ENCODE measurements around the gene TNC. TPM values are rescaled to one million over a fixed set of nuclear protein-coding genes. Genes with fewer than 3 reads are reported as not detected.

The TNC gene
- total and polyA plus RNA-seq, 10 donors, result 1.7 to 126 (median 47.9) TPM

DNA sequence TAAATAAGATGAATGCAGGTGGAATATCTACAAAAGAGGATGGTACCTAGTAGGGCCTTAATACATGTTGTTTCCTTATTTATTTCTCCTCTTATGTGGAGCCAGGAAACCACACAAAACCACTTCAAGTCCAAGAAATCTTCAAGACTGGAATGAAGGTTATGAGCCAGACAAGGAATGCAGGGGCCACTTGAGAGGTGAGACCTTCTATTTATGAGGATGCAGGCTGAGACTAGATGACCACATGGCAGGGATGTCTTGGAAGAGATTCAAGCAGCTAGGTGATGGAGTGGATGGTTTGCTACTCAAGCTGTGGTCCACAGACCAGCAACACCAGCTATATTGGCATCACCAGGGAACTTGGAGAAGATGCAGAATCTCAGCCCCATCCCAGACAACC lies 92.2 kb downstream of the TNC start:
- Histone ChIP-seq H3K4me1 (no peaks in the 10 kb centered on the region), H3K4me3 (no peak overlapping the region), H3K27ac (no peak overlapping the region), H3K36me3 (peaks cover 0 to 44% (median 0%) of the 10 kb centered on the region in 6 donors), H3K9me3 (no peaks in the 10 kb centered on the region), H3K27me3 (replicated peaks in 1 of 7) (no peaks in the 10 kb centered on the region)
- intact Hi-C loops (cut with DNase I; ENCODE audit: low total_unique reads), result no loop called here
- no peak for DNase-seq
- TF ChIP-seq POLR2AphosphoS5 (IDR thresholded peaks at IDR 0.05) (no peak), CTCF (IDR thresholded peaks at IDR 0.05 in 8 of 11, conservative IDR thresholded peaks at IDR 0.05 in 3 of 11) (no peak), POLR2A (IDR thresholded peaks at IDR 0.05) (no peak)

- peaks cover 0 to 42% (median 0%) of the 10 kb centered on the region in 6 donors for H3K36me3 ChIP-seq
- 75 to 89% (median 79%) methylated on average over 5 of the region's 5 CpGs for WGBS, 5 donors
- intact Hi-C loops (cut with DNase I; ENCODE audit: low total_unique reads), result no loop called here
- H3K4me3 ChIP-seq, result no peak overlapping the region
- no peaks in the 10 kb centered on the region for H3K27me3 ChIP-seq (replicated peaks in 1 of 7)
- H3K9me3 ChIP-seq, result no peaks in the 10 kb centered on the region
- H3K4me1 ChIP-seq, result no peaks in the 10 kb centered on the region
- no peak for DNase-seq
- H3K27ac ChIP-seq, result no peak overlapping the region
- no peak for TF ChIP-seq POLR2A (IDR thresholded peaks at IDR 0.05)
- no peak for TF ChIP-seq POLR2AphosphoS5 (IDR thresholded peaks at IDR 0.05)
- no peak for TF ChIP-seq CTCF (IDR thresholded peaks at IDR 0.05 in 8 of 11, conservative IDR thresholded peaks at IDR 0.05 in 3 of 11)
Observed at GRCh38 chr9:115024925-115025535, 92.9 kb downstream of the TNC start.

GRCh38 chr9:115022760-115023434 lies 95.1 kb downstream of the TNC start:
- no peak for TF ChIP-seq POLR2AphosphoS5 (IDR thresholded peaks at IDR 0.05)
- TF ChIP-seq CTCF (IDR thresholded peaks at IDR 0.05 in 8 of 11, conservative IDR thresholded peaks at IDR 0.05 in 3 of 11), result no peak
- no peak for TF ChIP-seq POLR2A (IDR thresholded peaks at IDR 0.05)
- Histone ChIP-seq H3K9me3 (no peaks in the 10 kb centered on the region), H3K27me3 (replicated peaks in 1 of 7) (no peaks in the 10 kb centered on the region), H3K4me3 (no peak overlapping the region), H3K36me3 (peaks cover 0 to 40% (median 0%) of the 10 kb centered on the region in 6 donors), H3K27ac (no peak overlapping the region), H3K4me1 (no peaks in the 10 kb centered on the region)
- DNase-seq, result no peak
- 76 to 90% (median 87%) methylated on average over 6 of the region's 6 CpGs for WGBS, 5 donors
- intact Hi-C loops (cut with DNase I; ENCODE audit: low total_unique reads), result no loop called here

All from spleen (tissue), 11 donors.